ENCODE measurements around the gene RAB7B.

RAB7B gene

DNA sequence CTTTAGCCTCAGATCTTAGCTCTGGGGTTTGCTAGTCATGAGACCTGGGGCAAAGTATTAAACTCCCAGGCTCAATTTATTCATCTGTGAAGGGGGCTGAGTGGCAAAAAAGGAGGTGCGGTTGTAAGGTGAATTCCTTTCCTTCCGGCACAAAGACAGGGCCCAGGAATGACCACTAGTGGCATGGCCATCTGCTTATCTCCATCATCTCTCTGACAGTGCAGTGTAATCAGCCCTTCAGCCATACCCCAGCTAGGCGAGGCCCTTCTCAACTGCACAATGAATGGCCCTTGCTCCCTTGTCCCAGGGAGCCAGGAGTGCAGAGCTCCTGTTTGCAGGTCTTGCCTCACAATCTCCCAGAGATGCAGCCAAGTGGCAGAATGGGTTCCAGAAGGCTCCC, 54.3 kb downstream of the RAB7B start:
- no peak for DNase-seq (ENCODE audit: low read depth)

- no peak for DNase-seq (ENCODE audit: low read depth)
Observed at GRCh38 chr1:205948039-205948438, 55.2 kb downstream of the RAB7B start.

- no peak for DNase-seq (ENCODE audit: low read depth)
Observed at GRCh38 chr1:205947024-205947423, 56.2 kb downstream of the RAB7B start.

DNA sequence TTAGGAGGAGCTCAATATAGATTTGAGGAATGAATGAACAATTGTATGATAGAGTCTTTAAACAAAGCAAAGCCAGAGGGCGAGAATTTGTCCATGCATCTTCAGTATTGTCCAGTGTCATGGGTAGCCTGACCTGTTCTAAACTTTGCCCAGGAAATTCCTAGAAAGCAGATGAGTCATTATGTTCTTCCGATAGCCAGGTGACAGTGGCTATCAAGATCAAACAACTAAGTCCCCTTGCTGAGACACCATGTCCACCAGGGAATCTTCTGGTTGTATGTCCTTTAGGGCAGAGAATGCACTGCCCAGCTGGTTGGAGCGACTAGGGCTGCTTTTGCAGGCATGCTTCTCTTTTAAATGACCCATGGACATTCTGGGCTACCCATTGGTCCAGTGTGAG, 58.1 kb downstream of the RAB7B start:
- no peak for DNase-seq (ENCODE audit: low read depth)

GRCh38 chr1:205944525-205944924, 58.7 kb downstream of the RAB7B start:
- no peak for DNase-seq (ENCODE audit: low read depth)

DNA sequence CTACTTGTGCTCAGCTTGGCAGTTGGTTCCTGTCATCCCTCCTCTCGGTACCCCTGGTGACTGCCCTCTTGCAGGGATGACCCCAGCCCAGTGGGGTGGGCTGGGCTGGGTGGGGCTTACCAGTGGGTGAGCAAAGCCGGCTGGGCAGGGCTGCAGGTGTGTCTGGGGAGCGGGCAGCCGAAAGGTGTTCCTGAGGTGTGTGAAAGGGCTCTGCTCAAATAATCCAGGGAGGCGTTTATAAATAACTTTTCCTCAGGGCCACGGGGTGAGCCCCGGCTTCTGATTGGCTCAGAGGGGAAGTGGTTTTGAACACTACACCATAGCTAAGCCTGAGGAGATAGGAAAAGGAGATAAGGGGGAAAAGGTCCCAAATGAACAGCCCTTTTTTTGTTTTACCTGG, 60.0 kb downstream of the RAB7B start, which contains the start of gene SLC26A9:
Gene SLC26A9, minus strand, starts transcription at position 212 of the 400 bp plus-strand sequence. CDS start 7,636 bp downstream, outside the sequence.
- DNase-seq (ENCODE audit: low read depth) = no peak

- no peak for DNase-seq (ENCODE audit: low read depth)
Observed at GRCh38 chr1:205942631-205943159, 60.5 kb downstream of the RAB7B start.

DNA sequence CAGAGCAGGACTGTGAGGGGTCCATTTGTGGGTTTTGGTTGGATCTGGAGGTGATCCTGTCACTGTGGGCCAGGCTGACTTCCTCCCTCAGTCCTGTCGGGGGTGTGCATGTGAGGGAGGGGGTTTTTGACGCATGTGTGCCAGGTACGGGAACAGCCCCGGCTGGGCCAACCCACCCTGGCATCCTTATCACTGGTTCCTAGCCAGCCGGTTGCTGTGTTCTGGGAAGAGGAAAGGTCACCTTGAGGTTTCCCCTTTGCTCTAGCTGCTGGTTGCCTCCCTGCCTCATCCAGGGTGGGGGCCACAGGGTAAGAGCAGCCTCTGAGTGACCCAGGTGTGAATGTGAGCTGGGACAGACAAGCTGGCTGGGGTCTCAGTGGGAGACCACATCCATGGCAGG, 62.5 kb downstream of the RAB7B start:
- no peak for DNase-seq (ENCODE audit: low read depth)

DNA sequence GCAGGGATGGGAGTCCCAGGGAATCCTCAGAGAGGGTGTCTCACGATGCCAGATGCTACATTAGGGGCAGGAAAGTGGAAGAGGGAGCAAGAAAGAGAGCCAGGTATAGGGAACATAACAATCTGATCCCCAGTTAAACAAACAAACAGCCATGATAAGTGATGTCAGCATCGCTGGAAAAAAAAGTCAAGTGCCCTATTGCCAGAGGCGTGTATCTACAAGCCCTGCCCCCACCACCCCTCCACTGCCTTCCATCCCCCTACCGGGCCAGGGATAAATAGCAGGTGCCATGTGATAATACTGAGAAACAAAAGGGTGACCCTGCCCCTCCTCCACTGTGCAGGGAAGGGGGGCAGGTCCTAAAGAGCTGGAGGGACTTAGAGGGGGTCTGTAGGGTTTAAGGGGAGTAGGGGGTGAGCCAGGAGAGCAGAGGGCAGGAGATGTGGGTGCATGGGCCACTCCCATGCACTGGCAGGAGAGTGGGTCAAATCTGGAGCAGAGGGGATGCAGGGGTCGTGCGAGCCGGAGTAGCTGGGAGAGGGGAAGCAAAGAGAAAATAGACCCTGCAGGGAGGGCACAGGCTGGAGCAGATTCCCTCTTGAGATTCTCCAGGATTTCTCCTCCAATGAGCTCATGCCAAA, 63.4 kb downstream of the RAB7B start:
- no peak for DNase-seq (ENCODE audit: low read depth)

- DNase-seq (ENCODE audit: low read depth) = no peak
Observed at GRCh38 chr1:205938682-205939081, 64.5 kb downstream of the RAB7B start.

DNA sequence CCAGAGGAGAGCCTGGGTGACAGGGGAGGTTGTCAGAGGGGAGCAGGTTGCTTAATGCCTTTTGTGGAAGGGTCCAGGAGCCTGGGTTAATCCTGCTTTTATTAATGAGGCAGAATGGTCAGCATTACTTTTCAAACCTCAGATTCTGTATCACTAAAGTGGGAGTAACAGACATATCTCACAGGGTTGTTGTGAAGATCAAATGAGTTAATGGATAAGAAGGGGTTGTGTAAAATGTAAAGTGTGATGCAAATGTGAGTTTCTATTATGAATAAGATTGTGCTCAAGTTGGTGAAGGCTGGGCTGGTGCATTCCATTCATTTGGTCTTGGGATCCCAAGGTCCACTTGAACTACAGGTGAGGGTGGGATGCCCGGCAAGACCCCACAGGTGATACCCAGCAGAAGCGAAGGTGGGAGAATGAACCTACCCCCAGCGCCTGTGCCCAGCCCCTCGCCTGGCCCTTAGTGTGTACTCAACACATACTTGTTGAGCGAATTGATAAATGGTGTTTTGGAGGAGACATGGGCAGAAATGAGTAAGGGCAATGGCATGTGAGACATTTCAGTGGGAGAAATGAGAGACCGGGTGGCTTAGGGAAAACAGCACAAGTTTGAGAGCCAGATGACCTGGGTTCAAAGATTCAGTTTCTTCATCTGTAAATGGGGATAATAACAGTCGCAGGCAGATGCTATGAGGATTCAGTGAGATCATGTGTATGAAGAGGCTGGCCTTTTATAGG, 66.2 kb downstream of the RAB7B start:
- no peak for DNase-seq (ENCODE audit: low read depth)

- DNase-seq (ENCODE audit: low read depth) = no peak
Observed at GRCh38 chr1:205936311-205936710, 66.9 kb downstream of the RAB7B start.

DNA sequence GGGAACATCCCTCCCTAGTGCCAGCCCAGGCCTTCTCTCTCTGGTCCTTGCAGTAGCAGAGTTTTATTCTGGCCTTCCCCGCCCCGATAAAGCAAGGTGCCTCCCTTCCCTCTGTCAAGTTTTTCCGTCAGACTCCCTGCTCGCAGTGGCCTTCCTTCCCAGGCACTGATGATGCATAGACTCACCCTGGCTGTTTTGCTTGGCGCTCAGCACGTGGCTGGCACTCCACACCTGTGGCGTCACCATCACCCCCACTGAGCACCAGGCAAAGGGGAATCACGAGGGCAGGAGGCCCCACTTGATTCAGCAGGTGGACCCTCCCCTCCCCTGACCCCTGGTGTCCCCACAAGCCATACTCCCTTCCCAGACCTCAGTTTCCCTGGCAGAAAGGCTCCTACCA, 67.3 kb downstream of the RAB7B start:
- DNase-seq (ENCODE audit: low read depth) = no peak

DNA sequence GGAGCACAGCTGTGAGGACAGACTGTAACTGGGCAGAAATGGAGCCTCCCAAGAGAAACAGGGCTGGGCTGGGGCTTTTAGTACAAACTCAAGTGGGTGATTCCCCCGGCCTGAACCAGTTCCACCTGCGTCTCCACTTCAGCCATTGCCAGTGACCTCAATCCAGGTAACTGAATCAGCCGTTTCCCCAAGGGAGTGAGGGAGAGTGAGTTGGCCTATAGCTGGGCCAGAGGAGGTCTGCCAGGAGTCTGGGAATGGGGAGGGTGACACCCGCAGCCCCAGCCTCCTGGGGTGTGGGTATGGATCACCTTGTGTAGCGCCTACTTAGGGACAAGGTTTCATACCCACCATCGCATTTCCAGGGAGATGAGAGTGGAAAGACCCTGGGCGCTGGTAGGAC, 68.4 kb downstream of the RAB7B start:
- DNase-seq (ENCODE audit: low read depth) = no peak

GRCh38 chr1:205933671-205934618, 69.2 kb downstream of the RAB7B start:
- DNase-seq (ENCODE audit: low read depth) = no peak

GRCh38 chr1:205932776-205933175, 70.4 kb downstream of the RAB7B start:
- DNase-seq (ENCODE audit: low read depth) = no peak

- no peak for DNase-seq (ENCODE audit: low read depth)
Observed at GRCh38 chr1:205930799-205931281, 72.4 kb downstream of the RAB7B start.

DNA sequence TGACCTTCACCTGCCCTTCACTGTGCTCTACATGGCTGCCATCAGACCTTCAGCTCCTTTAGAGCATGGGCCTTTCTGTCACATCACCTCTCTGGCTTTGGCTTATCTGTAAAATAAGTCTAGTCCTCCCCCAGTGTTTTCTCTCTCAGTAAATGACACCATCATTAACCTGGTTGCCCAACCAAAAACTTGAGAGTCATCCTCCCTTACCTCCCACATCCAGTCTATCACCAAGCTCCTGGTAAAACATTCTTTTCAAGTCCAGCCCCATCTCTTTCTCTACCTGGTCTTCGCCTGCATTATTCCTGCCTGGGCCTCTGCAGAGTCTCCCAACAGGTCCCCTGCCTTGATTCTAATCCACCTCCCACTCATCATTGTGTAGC, 73.0 kb downstream of the RAB7B start:
- DNase-seq (ENCODE audit: low read depth) = no peak

GRCh38 chr1:205929496-205930194, 73.5 kb downstream of the RAB7B start:
- no peak for DNase-seq (ENCODE audit: low read depth)

DNA sequence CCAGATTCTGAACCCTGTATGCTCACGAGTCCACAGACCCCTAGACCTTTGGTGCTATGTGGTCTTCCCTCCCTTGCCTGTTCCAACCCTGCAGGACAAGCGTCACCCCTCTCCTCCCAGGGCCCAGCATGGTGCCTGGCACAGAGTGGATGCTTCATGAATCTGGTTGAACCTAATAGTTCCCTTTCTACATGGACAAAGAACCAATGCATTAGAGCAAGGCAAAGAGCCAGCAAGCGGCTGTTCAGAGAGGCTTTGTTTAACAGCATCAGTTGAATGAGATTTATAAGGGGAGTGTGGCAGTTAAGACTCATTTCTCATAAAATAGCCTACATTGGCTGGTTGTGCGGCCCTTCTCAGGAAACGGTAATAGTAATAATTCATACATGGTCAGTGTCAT, 74.9 kb downstream of the RAB7B start:
- no peak for DNase-seq (ENCODE audit: low read depth)

DNA sequence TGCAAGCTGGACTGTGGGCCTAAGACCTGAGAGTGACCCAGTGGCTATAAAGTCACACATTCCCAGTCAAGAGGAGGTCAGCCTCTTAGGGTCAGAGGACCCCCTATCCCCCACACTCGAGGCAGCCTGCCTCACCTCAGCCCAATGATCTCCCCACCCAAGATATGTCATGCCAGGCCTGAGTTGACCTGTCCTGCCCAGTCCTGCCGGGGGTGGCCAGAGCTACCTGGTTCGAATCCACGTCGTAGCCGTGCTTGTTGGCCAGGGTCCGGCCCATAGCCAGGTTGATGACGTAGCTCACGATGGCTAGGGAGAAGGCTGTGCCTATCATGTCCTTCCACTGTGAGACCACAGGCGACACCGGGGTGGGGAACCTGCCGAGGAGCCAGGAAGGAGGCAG, 75.5 kb downstream of the RAB7B start:
- DNase-seq (ENCODE audit: low read depth) = no peak

DNA sequence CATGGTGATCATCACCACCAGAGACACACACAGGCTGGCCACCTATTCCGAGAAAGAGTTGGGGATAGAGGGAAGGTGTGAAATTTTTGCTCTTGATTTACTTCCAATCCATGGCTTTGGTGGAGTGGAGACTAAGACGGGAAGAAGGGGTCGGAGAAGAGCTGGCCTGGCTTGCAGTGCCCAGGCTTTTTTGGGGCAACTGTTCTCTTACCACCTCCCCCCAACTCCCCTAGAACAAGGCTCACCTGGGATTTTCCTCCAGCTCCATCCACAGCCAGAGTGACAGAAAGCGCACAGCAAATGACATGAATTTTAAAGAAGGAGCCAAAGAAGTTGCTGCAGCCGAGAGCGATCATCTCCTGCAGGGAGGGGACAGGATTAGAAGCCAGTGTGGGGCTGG, 75.9 kb downstream of the RAB7B start:
- no peak for DNase-seq (ENCODE audit: low read depth)

Measured in activated gamma-delta T cell treated with anti-CD3 and anti-CD28 coated beads, Interleukin-2, amount 50 U/mL, for 16 hours (primary cell).